Prostate gland (tissue), 2 donors: ENCODE measurements around the gene L3MBTL1. TPM values are rescaled to one million over a fixed set of nuclear protein-coding genes. Genes with fewer than 3 reads are reported as not detected.
A peak's percentile ranks its signal among the peaks of the same experiment; 100 is the strongest.

Experiments used
- DNase-seq: peaks from one replicate; pipeline ENCODE4 v3.0.0-alpha.2; 2019; ENCODE audit warnings: low spot score
- H3K27ac ChIP-seq, 2 donors: fragments of 200-600 bp; sonication (generic); 2 replicates each; pipeline ENCODE4 v1.5.1; 2017 to 2019
- H3K27me3 ChIP-seq: fragments of 200-600 bp; sonication (generic); replicated peaks from 2 replicates; pipeline ENCODE4 v1.5.1; 2019; ENCODE audit not compliant: insufficient read depth
- H3K36me3 ChIP-seq, 2 donors: fragments of 200-600 bp; sonication (generic); 1 replicate in 1 of 2; 2 replicates in 1 of 2; pipeline versions ENCODE4 v1.5.1 to v1.8.1; 2017 to 2019
- H3K4me1 ChIP-seq: fragments of 200-600 bp; sonication (generic); replicated peaks from 2 replicates; pipeline ENCODE4 v1.5.1; 2019
- H3K4me3 ChIP-seq, 2 donors: fragments of 200-600 bp; sonication (generic); 2 replicates each; pipeline ENCODE4 v1.5.1; 2017 to 2019
- H3K9me3 ChIP-seq: fragments of 200-600 bp; sonication (generic); 2 replicates; pipeline ENCODE4 v1.5.1; 2017
- POLR2A ChIP-seq: fragments of 450-650 bp; IDR thresholded peaks from one replicate; pipeline ENCODE4 v1.6.1; 2016; ENCODE audit warnings: antibody characterized with exemption, mild to moderate bottlenecking
- POLR2AphosphoS5 ChIP-seq: sonication (generic); formaldehyde crosslinking; IDR thresholded peaks from one replicate; pipeline ENCODE4 v1.6.1; 2017; ENCODE audit warnings: antibody characterized with exemption
- WGBS: methylation state at CpG from one replicate; pipeline ENCODE4 v1.1.5; 2018; 5-methylcytosine and 5-hydroxymethylcytosine counted together
- intact Hi-C: fragments of 100-400 bp; cut with DNase I; formaldehyde crosslinking; loops from one replicate; pipeline ENCODE4 v1.14.2; 2022
- small RNA-seq, 2 donors: library from RNA; depleted of rRNA; stranded (forward); fragments of <200 nt; gene quantifications; one replicate each; pipeline ENCODE3, GENCODE V24; 2016
- total RNA-seq, 2 donors: library from RNA; depleted of rRNA; stranded (reverse); fragments of >200 nt; gene quantifications; one replicate each; pipeline ENCODE4 v1.1.0, GENCODE V29; 2016
- TF ChIP-seq, protein P1 (sequence below), 4 experiments: fragments of 200-600 bp in 2 of 4; fragments of 450-650 bp in 2 of 4; sonication (generic) in 2 of 4; IDR thresholded peaks; 1 replicate in 3 of 4; 2 replicates in 1 of 4; pipeline ENCODE4 v1.5.1; 2016 to 2019; ENCODE audit warnings: antibody characterized with exemption in 4 of 4, mild to moderate bottlenecking in 2 of 4, moderate library complexity in 2 of 4

L3MBTL1 gene
- total RNA-seq, 2 donors from 2014 or later, result 10.2 to 38.8 TPM

DNA sequence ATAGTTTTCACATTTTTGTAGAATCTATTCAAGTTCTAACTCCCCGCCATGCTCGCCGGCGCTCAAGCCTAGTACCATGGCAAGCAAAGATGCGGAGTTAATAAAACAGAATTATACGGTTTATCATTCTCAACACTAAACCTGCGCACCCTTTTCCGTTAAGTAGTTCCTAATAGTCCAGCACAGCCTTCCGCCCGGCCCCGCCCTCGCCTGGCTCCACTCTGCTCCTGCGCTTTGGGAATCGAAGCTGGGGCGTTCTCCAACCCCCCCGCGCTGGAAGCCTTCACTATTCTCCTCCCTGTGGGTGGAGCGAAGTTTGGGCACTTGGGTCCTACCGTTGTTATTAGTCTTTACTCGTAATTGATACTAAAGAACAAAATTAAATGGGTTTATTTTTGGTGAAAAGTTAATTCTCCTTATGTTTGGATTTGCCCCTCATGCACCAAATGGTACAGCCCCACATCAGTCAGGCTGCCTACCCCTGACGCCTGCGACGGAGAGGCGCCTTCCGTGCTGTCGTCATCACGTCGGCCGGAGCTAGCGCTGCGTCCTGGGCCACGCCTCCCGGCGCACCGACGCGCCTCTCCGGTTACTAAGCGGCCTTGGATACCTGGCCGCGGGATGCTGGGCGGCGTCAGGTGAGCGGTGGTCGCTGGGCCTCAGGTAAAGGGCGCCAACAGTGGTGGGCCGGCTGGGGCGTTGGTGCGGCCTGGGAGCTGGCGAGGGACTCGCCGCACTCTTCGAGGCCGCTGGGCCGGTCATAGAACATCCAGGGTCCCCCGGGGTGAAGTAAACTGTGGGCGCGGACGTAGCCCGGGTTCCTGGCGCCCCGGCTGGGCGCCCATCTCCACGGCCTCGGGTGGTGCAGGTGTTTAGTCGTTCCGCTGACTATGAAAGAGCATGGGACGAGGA, 83.2 kb downstream of the L3MBTL1 start, which contains the start of gene IFT52:
IFT52 (plus strand) TSS at position 546 of the 912 bp plus-strand sequence. CDS start 3,762 bp downstream, outside the sequence.
- Histone ChIP-seq H3K27me3 (no peaks in the 10 kb centered on the region), H3K27ac (peak within 1 kb of the TSS; percentile 79 to 80), H3K4me1 (no peaks in the 10 kb centered on the region), H3K36me3 (no peaks in the 10 kb centered on the region), H3K9me3 (no peaks in the 10 kb centered on the region), H3K4me3 (peak within 1 kb of the TSS; percentile 91 to 92)
- DNase-seq, result peak; percentile 89
- intact Hi-C loops, result loop anchor here (5.0 kb wide), 1 partner anchor 133 kb away; the partner anchor contains the start of gene SRSF6
- WGBS, result under 1% methylated on average over 62 of the region's 68 CpGs
- TF ChIP-seq, protein P1, sequence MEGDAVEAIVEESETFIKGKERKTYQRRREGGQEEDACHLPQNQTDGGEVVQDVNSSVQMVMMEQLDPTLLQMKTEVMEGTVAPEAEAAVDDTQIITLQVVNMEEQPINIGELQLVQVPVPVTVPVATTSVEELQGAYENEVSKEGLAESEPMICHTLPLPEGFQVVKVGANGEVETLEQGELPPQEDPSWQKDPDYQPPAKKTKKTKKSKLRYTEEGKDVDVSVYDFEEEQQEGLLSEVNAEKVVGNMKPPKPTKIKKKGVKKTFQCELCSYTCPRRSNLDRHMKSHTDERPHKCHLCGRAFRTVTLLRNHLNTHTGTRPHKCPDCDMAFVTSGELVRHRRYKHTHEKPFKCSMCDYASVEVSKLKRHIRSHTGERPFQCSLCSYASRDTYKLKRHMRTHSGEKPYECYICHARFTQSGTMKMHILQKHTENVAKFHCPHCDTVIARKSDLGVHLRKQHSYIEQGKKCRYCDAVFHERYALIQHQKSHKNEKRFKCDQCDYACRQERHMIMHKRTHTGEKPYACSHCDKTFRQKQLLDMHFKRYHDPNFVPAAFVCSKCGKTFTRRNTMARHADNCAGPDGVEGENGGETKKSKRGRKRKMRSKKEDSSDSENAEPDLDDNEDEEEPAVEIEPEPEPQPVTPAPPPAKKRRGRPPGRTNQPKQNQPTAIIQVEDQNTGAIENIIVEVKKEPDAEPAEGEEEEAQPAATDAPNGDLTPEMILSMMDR (IDR thresholded peaks at IDR 0.05), result no peak
- TF ChIP-seq POLR2AphosphoS5 (peak; percentile 81), POLR2A (peak; percentile 53)

Small RNA genes within 50 kb of the gene (small RNA-seq; reads per million reads assigned to genes)
- 0 to 0.10 reads per million in 2 donors for gene RNU6-1251P

Other genes starting within 250 kb of the L3MBTL1 start
- gene SRSF6, start 49.8 kb upstream of the L3MBTL1 start, total RNA-seq, result 100 to 1,000 TPM; 121 to 128 TPM
- gene SGK2, start 51.3 kb downstream of the L3MBTL1 start, total RNA-seq, result 1 to 10 TPM in 1 of 2 donors, under 1 TPM in 1; 0.68 to 4.5 TPM
- 10 to 100 TPM; 21.3 to 25.4 TPM for gene IFT52, start 83.2 kb downstream of the L3MBTL1 start, total RNA-seq
- 10 to 100 TPM in 1 of 2 donors, under 1 TPM in 1; 0.36 to 11.6 TPM for gene MYBL2, start 159.4 kb downstream of the L3MBTL1 start, total RNA-seq
- 1 to 10 TPM in 1 of 2 donors, not detected in 1; 7.2 TPM for gene GTSF1L, start 219.3 kb downstream of the L3MBTL1 start, total RNA-seq